ENCODE measurements around the gene EFNA2. TPM values are rescaled to one million over a fixed set of nuclear protein-coding genes. Genes with fewer than 3 reads are reported as not detected.

The EFNA2 gene
- total RNA-seq, 2 experiments from 2014 or later: not detected

DNA sequence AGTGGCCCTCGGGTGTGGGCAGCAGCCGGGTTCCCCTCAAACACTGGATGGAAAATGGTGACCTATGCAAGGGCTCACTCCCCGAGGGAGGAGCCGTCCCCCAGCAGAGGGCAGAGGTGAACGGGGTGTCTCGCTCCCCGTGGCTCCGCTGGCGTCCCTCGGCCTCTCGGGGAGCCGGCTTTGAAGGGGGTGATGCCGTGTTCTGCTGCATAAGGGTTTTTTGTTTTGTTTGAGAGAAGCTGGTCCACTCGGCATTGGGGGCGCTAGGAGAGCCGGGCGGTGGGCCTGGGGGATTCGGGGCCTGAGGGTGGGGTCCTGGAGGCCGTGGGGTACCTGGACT, 4.0 kb downstream of the EFNA2 start:
- H3K9me3 ChIP-seq (ENCODE audit: control insufficient read depth in 1 of 2, insufficient read depth in 1 of 2, low read length in 2 of 2): peaks cover 0 to 69% of the 10 kb centered on the region in 2 experiments
- ChIA-PET CTCF (no interaction called here), POLR2A (no interaction called here)
- Mint-ChIP-seq H3K4me3 (no peak overlapping the region), H3K27ac (no peak overlapping the region), H3K27me3 (peaks cover 36% of the 10 kb centered on the region), H3K9me3 (no peaks in the 10 kb centered on the region), H3K4me1 (ENCODE audit: low read depth) (no peaks in the 10 kb centered on the region), H3K36me3 (ENCODE audit: low read depth) (no peaks in the 10 kb centered on the region)
- DNase-seq (no peak), ATAC-seq (ENCODE audit: poor library complexity) (no peak)
- no peak overlapping the region for H3K27ac ChIP-seq (ENCODE audit: low read depth in 1 of 2, low read length in 2 of 2)
- H3K36me3 ChIP-seq (ENCODE audit: insufficient read depth, low read length): no peaks in the 10 kb centered on the region
- H3K27me3 ChIP-seq (ENCODE audit: control insufficient read depth in 1 of 2, insufficient read depth in 2 of 2, low read length in 2 of 2): peaks cover 61 to 70% of the 10 kb centered on the region in 2 experiments
- TF ChIP-seq, protein P1, sequence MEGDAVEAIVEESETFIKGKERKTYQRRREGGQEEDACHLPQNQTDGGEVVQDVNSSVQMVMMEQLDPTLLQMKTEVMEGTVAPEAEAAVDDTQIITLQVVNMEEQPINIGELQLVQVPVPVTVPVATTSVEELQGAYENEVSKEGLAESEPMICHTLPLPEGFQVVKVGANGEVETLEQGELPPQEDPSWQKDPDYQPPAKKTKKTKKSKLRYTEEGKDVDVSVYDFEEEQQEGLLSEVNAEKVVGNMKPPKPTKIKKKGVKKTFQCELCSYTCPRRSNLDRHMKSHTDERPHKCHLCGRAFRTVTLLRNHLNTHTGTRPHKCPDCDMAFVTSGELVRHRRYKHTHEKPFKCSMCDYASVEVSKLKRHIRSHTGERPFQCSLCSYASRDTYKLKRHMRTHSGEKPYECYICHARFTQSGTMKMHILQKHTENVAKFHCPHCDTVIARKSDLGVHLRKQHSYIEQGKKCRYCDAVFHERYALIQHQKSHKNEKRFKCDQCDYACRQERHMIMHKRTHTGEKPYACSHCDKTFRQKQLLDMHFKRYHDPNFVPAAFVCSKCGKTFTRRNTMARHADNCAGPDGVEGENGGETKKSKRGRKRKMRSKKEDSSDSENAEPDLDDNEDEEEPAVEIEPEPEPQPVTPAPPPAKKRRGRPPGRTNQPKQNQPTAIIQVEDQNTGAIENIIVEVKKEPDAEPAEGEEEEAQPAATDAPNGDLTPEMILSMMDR (IDR thresholded peaks at IDR 0.05): no peak
- peaks cover 15% of the 10 kb centered on the region for H3K4me1 ChIP-seq (ENCODE audit: insufficient read depth, low read length)
- H3K4me3 ChIP-seq (ENCODE audit: low read length): no peak overlapping the region
- intact Hi-C loops (cut with DNase I, micrococcal nuclease): no loop called here

DNA sequence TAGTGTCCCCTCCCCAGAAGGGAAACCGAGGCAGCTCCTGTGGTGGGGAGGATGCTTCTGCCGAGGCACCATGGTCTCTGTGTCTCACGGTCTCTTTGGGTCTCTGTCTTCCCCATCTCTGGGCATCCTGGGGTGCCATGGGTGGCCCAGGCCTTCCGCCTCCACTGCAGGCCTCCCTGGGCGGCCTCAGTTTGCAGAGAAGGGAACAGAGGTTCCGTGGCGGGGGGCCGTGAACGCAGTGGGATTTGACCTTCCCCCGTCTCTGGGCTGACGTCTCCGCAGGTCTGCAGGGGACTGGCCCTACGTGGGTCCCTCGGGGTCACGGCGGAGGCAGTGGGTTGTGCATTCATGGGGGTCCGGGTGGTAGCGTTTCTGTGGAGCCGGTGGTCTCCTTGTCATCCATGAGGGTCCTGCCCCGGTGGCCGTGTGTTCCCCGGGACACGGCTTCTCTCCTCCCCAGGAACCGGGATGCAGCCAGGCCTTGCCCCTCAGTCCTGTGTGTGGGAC, 4.6 kb downstream of the EFNA2 start:
- ChIA-PET POLR2A (no interaction called here), CTCF (no interaction called here)
- Mint-ChIP-seq H3K27ac (no peak overlapping the region), H3K9me3 (no peaks in the 10 kb centered on the region), H3K4me1 (ENCODE audit: low read depth) (no peaks in the 10 kb centered on the region), H3K27me3 (peaks cover 32% of the 10 kb centered on the region), H3K36me3 (ENCODE audit: low read depth) (no peaks in the 10 kb centered on the region), H3K4me3 (no peak overlapping the region)
- peaks cover 0 to 63% of the 10 kb centered on the region in 2 experiments for H3K9me3 ChIP-seq (ENCODE audit: control insufficient read depth in 1 of 2, insufficient read depth in 1 of 2, low read length in 2 of 2)
- H3K27me3 ChIP-seq (ENCODE audit: control insufficient read depth in 1 of 2, insufficient read depth in 2 of 2, low read length in 2 of 2): peaks cover 60 to 70% of the 10 kb centered on the region in 2 experiments
- H3K27ac ChIP-seq (ENCODE audit: low read depth in 1 of 2, low read length in 2 of 2): no peak overlapping the region
- H3K36me3 ChIP-seq (ENCODE audit: insufficient read depth, low read length): no peaks in the 10 kb centered on the region
- DNase-seq (no peak), ATAC-seq (ENCODE audit: poor library complexity) (no peak)
- TF ChIP-seq, protein P1 (IDR thresholded peaks at IDR 0.05): no peak
- H3K4me3 ChIP-seq (ENCODE audit: low read length): no peak overlapping the region
- intact Hi-C loops (cut with DNase I, micrococcal nuclease): no loop called here
- peaks cover 19% of the 10 kb centered on the region for H3K4me1 ChIP-seq (ENCODE audit: insufficient read depth, low read length)

DNA sequence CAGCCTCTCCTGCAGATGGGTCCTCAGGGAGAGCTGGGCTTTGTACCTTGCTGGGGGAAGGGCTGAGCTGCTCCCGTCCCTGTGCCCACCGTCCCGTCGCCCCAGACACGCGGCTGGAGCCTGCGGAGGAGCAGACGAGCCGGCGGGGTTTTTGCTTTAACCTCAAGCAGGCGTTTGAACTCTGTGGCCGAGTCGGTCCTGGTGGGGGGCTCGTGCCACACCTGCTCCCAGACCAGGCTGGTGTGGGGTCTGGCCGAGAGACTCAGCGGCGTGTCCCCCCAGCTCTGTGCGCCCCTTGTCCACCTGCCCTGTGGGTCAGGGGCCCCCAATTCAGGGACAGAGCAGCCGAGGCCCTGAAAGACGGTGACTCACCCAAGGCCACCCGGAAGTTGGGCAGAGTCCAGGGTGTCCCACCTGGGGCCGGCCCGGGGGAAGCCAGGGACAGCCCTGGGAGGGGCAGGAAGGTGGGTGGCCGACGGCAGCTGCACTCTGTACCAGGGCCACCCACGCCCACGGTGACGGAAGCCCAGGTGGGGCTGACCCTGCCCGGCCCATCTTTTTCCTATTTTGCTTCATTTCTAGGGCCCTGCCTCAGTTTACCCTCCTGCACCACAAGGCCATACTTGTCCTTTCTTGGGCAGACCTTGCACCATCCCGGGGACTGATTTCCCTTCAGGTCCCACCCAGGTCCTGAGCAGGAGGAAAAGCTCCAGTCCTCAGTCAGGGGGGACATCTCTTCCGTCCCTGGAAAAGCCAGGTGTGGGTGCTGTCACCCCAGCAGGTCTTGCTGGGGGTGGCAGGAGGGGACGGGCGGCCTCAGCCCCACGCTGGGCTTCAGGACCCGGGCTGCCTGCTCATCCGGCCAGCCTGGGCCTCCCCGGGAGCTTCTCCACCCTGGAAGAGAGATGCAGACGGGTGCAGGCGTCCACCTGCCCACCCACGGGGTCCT, 5.3 kb downstream of the EFNA2 start:
- intact Hi-C loops (cut with DNase I, micrococcal nuclease): no loop called here
- ATAC-seq (ENCODE audit: poor library complexity): no peak
- DNase-seq: no peak
- Histone ChIP-seq H3K27me3 (ENCODE audit: control insufficient read depth in 1 of 2, insufficient read depth in 2 of 2, low read length in 2 of 2) (peaks cover 58 to 70% of the 10 kb centered on the region in 2 experiments), H3K9me3 (ENCODE audit: control insufficient read depth in 1 of 2, insufficient read depth in 1 of 2, low read length in 2 of 2) (peaks cover 0 to 63% of the 10 kb centered on the region in 2 experiments), H3K4me1 (ENCODE audit: insufficient read depth, low read length) (peaks cover 24% of the 10 kb centered on the region), H3K4me3 (ENCODE audit: low read length) (no peak overlapping the region), H3K27ac (ENCODE audit: low read depth in 1 of 2, low read length in 2 of 2) (no peak overlapping the region), H3K36me3 (ENCODE audit: insufficient read depth, low read length) (no peaks in the 10 kb centered on the region)
- no peaks in the 10 kb centered on the region for H3K36me3 Mint-ChIP-seq (ENCODE audit: low read depth)
- POLR2A ChIA-PET: no interaction called here
- TF ChIP-seq, protein P1 (IDR thresholded peaks at IDR 0.05): no peak
- H3K27ac Mint-ChIP-seq: no peak overlapping the region
- H3K9me3 Mint-ChIP-seq: no peaks in the 10 kb centered on the region
- H3K4me3 Mint-ChIP-seq: no peak overlapping the region
- CTCF ChIA-PET: interaction anchor here (1.4 kb wide), 1 partner anchor 11 kb away, joined by 3 read pairs; no protein-coding TSS in a partner anchor
- peaks cover 31% of the 10 kb centered on the region for H3K27me3 Mint-ChIP-seq
- no peaks in the 10 kb centered on the region for H3K4me1 Mint-ChIP-seq (ENCODE audit: low read depth)
